Neural progenitor cell (in vitro differentiated cells): ENCODE data around the gene CYSLTR2.

Experiments used
- EZH2 ChIP-seq: fragments of 200-600 bp; sonication (generic); IDR thresholded peaks from 2 replicates; pipeline ENCODE4 v1.6.1; 2017; ENCODE audit warnings: antibody characterized with exemption, mild to moderate bottlenecking, moderate library complexity
- TF ChIP-seq, protein P1 (sequence below): fragments of 200-600 bp; sonication (generic); IDR thresholded peaks from 2 replicates; pipeline ENCODE4 v1.5.1; 2017; ENCODE audit warnings: antibody characterized with exemption, mild to moderate bottlenecking

DNA sequence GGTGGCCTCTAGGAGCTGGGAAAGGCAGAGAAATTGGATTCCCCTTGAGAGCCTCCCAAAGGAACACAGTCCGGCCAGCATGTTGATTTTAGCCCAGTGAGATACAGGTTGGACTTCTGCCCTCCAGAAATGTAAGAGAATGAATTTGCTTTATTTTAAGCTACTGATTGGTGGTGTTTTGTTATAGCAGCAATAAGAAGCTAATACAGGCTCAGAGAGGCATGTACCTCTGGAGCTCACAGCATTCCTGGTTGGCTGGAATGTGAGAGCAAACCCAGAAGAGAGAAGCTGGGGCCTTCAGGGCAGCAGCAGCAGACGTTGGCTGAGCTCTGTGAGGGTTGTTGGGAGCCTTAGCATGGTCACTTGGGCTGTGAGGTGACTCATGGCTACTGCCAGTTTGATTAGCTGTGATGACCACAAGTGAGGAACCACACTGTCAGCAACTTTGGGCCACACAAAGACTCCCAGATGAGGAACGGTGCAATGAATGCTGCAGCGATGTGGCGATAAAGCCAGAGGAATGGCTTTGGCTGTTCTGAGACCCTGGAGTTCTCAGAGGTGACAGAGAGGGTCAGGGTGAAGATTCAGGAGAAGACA lies 80.1 kb downstream of the CYSLTR2 start:
- TF ChIP-seq, protein P1, sequence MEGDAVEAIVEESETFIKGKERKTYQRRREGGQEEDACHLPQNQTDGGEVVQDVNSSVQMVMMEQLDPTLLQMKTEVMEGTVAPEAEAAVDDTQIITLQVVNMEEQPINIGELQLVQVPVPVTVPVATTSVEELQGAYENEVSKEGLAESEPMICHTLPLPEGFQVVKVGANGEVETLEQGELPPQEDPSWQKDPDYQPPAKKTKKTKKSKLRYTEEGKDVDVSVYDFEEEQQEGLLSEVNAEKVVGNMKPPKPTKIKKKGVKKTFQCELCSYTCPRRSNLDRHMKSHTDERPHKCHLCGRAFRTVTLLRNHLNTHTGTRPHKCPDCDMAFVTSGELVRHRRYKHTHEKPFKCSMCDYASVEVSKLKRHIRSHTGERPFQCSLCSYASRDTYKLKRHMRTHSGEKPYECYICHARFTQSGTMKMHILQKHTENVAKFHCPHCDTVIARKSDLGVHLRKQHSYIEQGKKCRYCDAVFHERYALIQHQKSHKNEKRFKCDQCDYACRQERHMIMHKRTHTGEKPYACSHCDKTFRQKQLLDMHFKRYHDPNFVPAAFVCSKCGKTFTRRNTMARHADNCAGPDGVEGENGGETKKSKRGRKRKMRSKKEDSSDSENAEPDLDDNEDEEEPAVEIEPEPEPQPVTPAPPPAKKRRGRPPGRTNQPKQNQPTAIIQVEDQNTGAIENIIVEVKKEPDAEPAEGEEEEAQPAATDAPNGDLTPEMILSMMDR, result no peak
- no peak for TF ChIP-seq EZH2
